Suppressor macrophage (primary cell): ENCODE measurements around the gene MSMB.
"Not testable (repeated sequence)": the region's sequence is repeated elsewhere in the genome, so short reads cannot be mapped to it uniquely, and the experiment has no call there.

ENCODE experiments used
- DNase-seq, 4 experiments: peaks; one replicate each; pipeline ENCODE4 v3.0.0-alpha.2; 2020 to 2022

Gene MSMB

GRCh38 chr10:46006219-46006618 lies 39.9 kb downstream of the MSMB start:
- DNase-seq, result no peak

GRCh38 chr10:46005383-46005782 lies 40.7 kb downstream of the MSMB start:
- DNase-seq, result no peak

- DNase-seq, result no peak
Measured at GRCh38 chr10:46004963-46005362, 41.1 kb downstream of the MSMB start.

- DNase-seq, result no peak
Measured at GRCh38 chr10:46002916-46003693, 43.0 kb downstream of the MSMB start.

GRCh38 chr10:46002189-46002687 lies 43.8 kb downstream of the MSMB start:
- not testable (repeated sequence) for DNase-seq

GRCh38 chr10:46001187-46001756 lies 44.8 kb downstream of the MSMB start:
- no peak for DNase-seq

GRCh38 chr10:46000538-46000937 lies 45.5 kb downstream of the MSMB start:
- no peak for DNase-seq

- not testable (repeated sequence) for DNase-seq
Measured at GRCh38 chr10:45999955-46000354, 46.1 kb downstream of the MSMB start.

GRCh38 chr10:45997994-45998763 lies 47.9 kb downstream of the MSMB start:
- DNase-seq, result no peak

- no peak for DNase-seq
Measured at GRCh38 chr10:45997557-45997956, 48.5 kb downstream of the MSMB start.

- DNase-seq, result not testable (repeated sequence)
Measured at GRCh38 chr10:45985590-45985989, 60.5 kb downstream of the MSMB start.

- not testable (repeated sequence) for DNase-seq
Measured at GRCh38 chr10:45984473-45984872, 61.6 kb downstream of the MSMB start.

GRCh38 chr10:45983538-45984186 lies 62.4 kb downstream of the MSMB start:
- DNase-seq, result peak; percentile 52 to 71 (median 58)
